ENCODE measurements around the gene ATL3. TPM values are rescaled to one million over a fixed set of nuclear protein-coding genes. Genes with fewer than 3 reads are reported as not detected.

ATL3 gene
- total and polyA plus RNA-seq, 2 of the 4 experiments (the other 2 are of a cell fraction): 19.9 to 131 TPM

GRCh38 chr11:63598556-63598955, 72.6 kb downstream of the ATL3 start:
- TF ChIP-seq CEBPB (IDR thresholded peaks at IDR 0.05; ENCODE audit: low read depth, low read length): no peak
- no peak for TF ChIP-seq USF2 (IDR thresholded peaks at IDR 0.05; ENCODE audit: low read depth, low read length)
- no peak for TF ChIP-seq MXI1 (IDR thresholded peaks at IDR 0.05; ENCODE audit: borderline replicate concordance, low read depth, low read length)
- no peak for TF ChIP-seq MAZ (IDR thresholded peaks at IDR 0.05; ENCODE audit: borderline replicate concordance, low read depth, low read length)
- no peak for TF ChIP-seq POLR2A (IDR thresholded peaks at IDR 0.05; ENCODE audit: low read depth, low read length)
- no peak for TF ChIP-seq SMC3 (IDR thresholded peaks at IDR 0.05; ENCODE audit: low read depth, low read length)
- no peak for TF ChIP-seq MAFK (IDR thresholded peaks at IDR 0.05; ENCODE audit: low read depth, low read length)
- TF ChIP-seq BHLHE40 (IDR thresholded peaks at IDR 0.05; ENCODE audit: low read depth, low read length): no peak
- no peak for TF ChIP-seq RCOR1 (IDR thresholded peaks at IDR 0.05; ENCODE audit: insufficient replicate concordance, low read length)
- no peak for TF ChIP-seq NFE2L2 (IDR thresholded peaks at IDR 0.05; ENCODE audit: low read depth, low read length)
- TF ChIP-seq FOS (IDR thresholded peaks at IDR 0.05; ENCODE audit: low read depth, low read length): no peak
- H2AK9ac ChIP-seq (replicated peaks; ENCODE audit: low read depth, low read length, poor library complexity): peak overlapping the region; percentile 62
- peak overlapping the region; percentile 16; the same call in 1 of the 2 replicates for H4K91ac ChIP-seq (ENCODE audit: insufficient read depth, low read depth, low read length)
- H3K56ac ChIP-seq (ENCODE audit: extremely low read depth, insufficient read depth, low read length): no peak overlapping the region
- 0 out of 4 replicates have a peak overlapping the region, but pooled peaks of 1 of the 2 experiments have one; percentile 14 for H4K8ac ChIP-seq (ENCODE audit: low read depth in 2 of 2, low read length in 2 of 2)
- H3K18ac ChIP-seq (ENCODE audit: low read depth, low read length): peak overlapping the region; percentile 7; the same call in 1 of the 2 replicates
- peak overlapping the region; percentile 68 for H2BK120ac ChIP-seq (ENCODE audit: low read depth, low read length)
- H3K4me3 ChIP-seq (ENCODE audit: insufficient read depth, low read depth, low read length): no peak overlapping the region
- peak overlapping the region; percentile 69; the same call in 1 of the 2 replicates for H2AK5ac ChIP-seq (ENCODE audit: low read depth, low read length)
- peaks cover 10% of the 10 kb centered on the region for H3K4me1 ChIP-seq (ENCODE audit: control insufficient read depth, insufficient read depth, low read length)
- peaks cover 0 to 8% of the 10 kb centered on the region in 2 experiments; a peak in 1 of 4 replicates for H3K79me1 ChIP-seq (ENCODE audit: low read depth in 1 of 2, low read length in 2 of 2)
- in situ Hi-C loops (cut with MboI; ENCODE audit: low sequenced_read_pairs) (no loop called here), dilution Hi-C loops (cut with HindIII; ENCODE audit: low sequenced_read_pairs, unreplicated experiment) (no loop called here), intact Hi-C loops (cut with micrococcal nuclease) (no loop called here)
- H2BK20ac ChIP-seq (ENCODE audit: low read depth, low read length): peak overlapping the region; percentile 5; the same call in 1 of the 2 replicates
- H3K36me3 ChIP-seq (ENCODE audit: control insufficient read depth, insufficient read depth, low read length): no peaks in the 10 kb centered on the region
- no peaks in the 10 kb centered on the region for H4K20me1 ChIP-seq (ENCODE audit: insufficient read depth, low read length)
- ChIA-PET POLR2A (ENCODE audit: unreplicated experiment) (no interaction called here), CTCF (no interaction called here)
- 75% methylated on average over 2 of the region's 4 CpGs; no CpG with 5 or more reads in 1 of the 2 experiments for WGBS, 2 experiments (ENCODE audit: extremely low coverage in 2 of 2, insufficient read length in 1 of 2)
- H3K9me1 ChIP-seq (ENCODE audit: insufficient read depth, low read length): peaks cover 9% of the 10 kb centered on the region
- ATAC-seq (ENCODE audit: low read depth): no peak
- H2AFZ ChIP-seq (replicated peaks; ENCODE audit: low read length, poor library complexity): peak overlapping the region; percentile 82
- H3K27me3 ChIP-seq (ENCODE audit: control insufficient read depth, insufficient read depth, low read length): no peaks in the 10 kb centered on the region
- H2BK5ac ChIP-seq (ENCODE audit: low read depth, low read length, poor library complexity, severe bottlenecking): peak overlapping the region; percentile 65
- peak overlapping the region; percentile 69 for H3K4ac ChIP-seq (ENCODE audit: low read depth, low read length)
- peak overlapping the region; percentile 62; the same call in 1 of the 2 replicates for H3K14ac ChIP-seq (replicated peaks; ENCODE audit: low read depth, low read length)
- no peak overlapping the region for H3K27ac ChIP-seq (ENCODE audit: insufficient read depth, low read length)
- DNase-seq: no peak
- H2BK15ac ChIP-seq (ENCODE audit: low read depth, low read length): peak overlapping the region; percentile 77; the same call in 2 of the 3 replicates
- no peak overlapping the region for H3K9ac ChIP-seq (ENCODE audit: low read depth, low read length)
- H3K4me2 ChIP-seq (ENCODE audit: low read depth, low read length): no peak overlapping the region
- no TSS peak for BruUV-seq (replicated peaks)
- H3K23ac ChIP-seq (ENCODE audit: low read depth, low read length): no peak overlapping the region
- no peaks in the 10 kb centered on the region for H3K9me3 ChIP-seq (ENCODE audit: control insufficient read depth, insufficient read depth, low read length)
- no peak overlapping the region for H4K5ac ChIP-seq (ENCODE audit: low read depth, low read length)
